MM.1S (cell line): ENCODE measurements around the gene ATXN2L.

Experiments used
- DNase-seq: peaks from one replicate; pipeline ENCODE4 v3.0.0-alpha.2; 2015
- H2AFZ ChIP-seq: fragments of 300-600 bp; sonication (generic); 2 replicates; pipeline ENCODE4 v1.6.0; 2016; ENCODE audit warnings: antibody characterized with exemption, low read length
- H3F3A ChIP-seq: fragments of 300-600 bp; sonication (generic); 2 replicates; pipeline ENCODE4 v1.6.1; 2016; ENCODE audit warnings: mild to moderate bottlenecking, antibody characterized with exemption, low read length, moderate library complexity, mixed read lengths; ENCODE audit not compliant: insufficient read depth
- H3K27ac ChIP-seq: fragments of 300-600 bp; sonication (generic); 2 replicates; pipeline ENCODE4 v1.5.1; 2016; ENCODE audit warnings: mild to moderate bottlenecking, low read length
- H3K27me3 ChIP-seq: fragments of 300-600 bp; sonication (generic); replicated peaks from 2 replicates; pipeline ENCODE4 v1.6.0; 2016; ENCODE audit warnings: low read length; ENCODE audit not compliant: insufficient read depth
- H3K36me3 ChIP-seq: fragments of 300-600 bp; sonication (generic); replicated peaks from 2 replicates; pipeline ENCODE4 v1.6.1; 2016; ENCODE audit warnings: mild to moderate bottlenecking, low read length, mixed read lengths; ENCODE audit not compliant: insufficient read depth
- H3K4me1 ChIP-seq: fragments of 300-600 bp; sonication (generic); 2 replicates; pipeline ENCODE4 v1.6.1; 2016; ENCODE audit warnings: low read length, mixed read lengths
- H3K4me2 ChIP-seq: fragments of 300-600 bp; sonication (generic); 2 replicates; pipeline ENCODE4 v1.6.0; 2016; ENCODE audit warnings: low read depth, low read length
- H3K4me3 ChIP-seq: fragments of 300-600 bp; sonication (generic); 2 replicates; pipeline ENCODE4 v1.5.1; 2016; ENCODE audit warnings: low read length, mixed read lengths
- H3K79me2 ChIP-seq: fragments of 300-600 bp; sonication (generic); 2 replicates; pipeline ENCODE4 v1.6.1; 2016; ENCODE audit warnings: mixed run types, low read length, mixed read lengths
- H3K9ac ChIP-seq: fragments of 300-600 bp; sonication (generic); 2 replicates; pipeline ENCODE4 v1.6.1; 2016; ENCODE audit warnings: low read length, mixed read lengths
- H3K9me2 ChIP-seq: fragments of 300-600 bp; sonication (generic); replicated peaks from 2 replicates; pipeline ENCODE4 v1.6.1; 2016; ENCODE audit warnings: mild to moderate bottlenecking, low read length, mixed read lengths; ENCODE audit not compliant: insufficient read depth
- H3K9me3 ChIP-seq: fragments of 300-600 bp; sonication (generic); replicated peaks from 2 replicates; pipeline ENCODE4 v1.6.1; 2016; ENCODE audit warnings: mild to moderate bottlenecking, low read length, mixed read lengths; ENCODE audit not compliant: insufficient read depth
- H4K20me1 ChIP-seq: fragments of 300-600 bp; sonication (generic); 2 replicates; pipeline ENCODE4 v1.6.1; 2016; ENCODE audit warnings: mild to moderate bottlenecking, low read length, moderate library complexity, mixed read lengths; ENCODE audit not compliant: insufficient read depth
- CTCF ChIP-seq: fragments of 300-600 bp; sonication (generic); IDR thresholded peaks from 2 replicates; pipeline ENCODE4 v1.5.1; 2016; ENCODE audit warnings: antibody characterized with exemption, low read length, mixed read lengths
- EZH2 ChIP-seq: fragments of 300-600 bp; sonication (generic); optimal IDR thresholded peaks from 2 replicates; pipeline ENCODE3; 2017; ENCODE audit warnings: low read depth, mild to moderate bottlenecking, antibody characterized with exemption, low read length, mixed read lengths
- EZH2phosphoT487 ChIP-seq: fragments of 300-600 bp; sonication (generic); IDR thresholded peaks from 2 replicates; pipeline ENCODE4 v1.6.1; 2018; ENCODE audit warnings: antibody characterized with exemption, low read length

ATXN2L gene

GRCh38 chr16:28842696-28843095 lies 19.9 kb downstream of the ATXN2L start:
- no peaks in the 10 kb centered on the region for H3K27me3 ChIP-seq
- no peak overlapping the region for H3K4me3 ChIP-seq
- no peaks in the 10 kb centered on the region for H3K9me3 ChIP-seq
- H4K20me1 ChIP-seq: 0 out of 2 replicates have a peak, but pooled peaks cover 4% of the 10 kb centered on the region
- H3K79me2 ChIP-seq: peaks cover 39% of the 10 kb centered on the region
- peaks cover 12% of the 10 kb centered on the region for H3K4me1 ChIP-seq
- no peak for TF ChIP-seq CTCF
- no peak for TF ChIP-seq EZH2
- TF ChIP-seq EZH2phosphoT487: no peak
- no peak for DNase-seq
- no peak overlapping the region for H3K27ac ChIP-seq
- no peak overlapping the region for H3K4me2 ChIP-seq
- H3K36me3 ChIP-seq: no peaks in the 10 kb centered on the region; the same call in 1 of the 2 replicates
- no peak overlapping the region for H2AFZ ChIP-seq
- H3K9me2 ChIP-seq: no peaks in the 10 kb centered on the region
- no peak overlapping the region for H3K9ac ChIP-seq
- peaks cover 18% of the 10 kb centered on the region for H3F3A ChIP-seq

GRCh38 chr16:28843766-28844165 lies 21.0 kb downstream of the ATXN2L start:
- Histone ChIP-seq H3F3A (peaks cover 7% of the 10 kb centered on the region), H3K4me3 (no peak overlapping the region), H3K36me3 (no peaks in the 10 kb centered on the region; the same call in 1 of the 2 replicates), H3K4me2 (no peak overlapping the region), H3K27me3 (no peaks in the 10 kb centered on the region), H3K4me1 (peaks cover 12% of the 10 kb centered on the region), H3K27ac (no peak overlapping the region), H3K9me2 (no peaks in the 10 kb centered on the region), H4K20me1 (0 out of 2 replicates have a peak, but pooled peaks cover 3% of the 10 kb centered on the region), H3K79me2 (peaks cover 39% of the 10 kb centered on the region), H3K9ac (no peak overlapping the region), H2AFZ (no peak overlapping the region), H3K9me3 (no peaks in the 10 kb centered on the region)
- DNase-seq: no peak
- TF ChIP-seq CTCF (no peak), EZH2phosphoT487 (no peak), EZH2 (no peak)

- H3K4me2 ChIP-seq: peak overlapping the region; percentile 81; the same call in 1 of the 2 replicates
- H3K9me3 ChIP-seq: no peaks in the 10 kb centered on the region
- no peak for DNase-seq
- no peak overlapping the region for H3K4me3 ChIP-seq
- H2AFZ ChIP-seq: no peak overlapping the region
- H4K20me1 ChIP-seq: no peaks in the 10 kb centered on the region
- TF ChIP-seq EZH2 (no peak), EZH2phosphoT487 (no peak), CTCF (no peak)
- peaks cover 39% of the 10 kb centered on the region for H3K79me2 ChIP-seq
- H3K9me2 ChIP-seq: no peaks in the 10 kb centered on the region
- H3K27me3 ChIP-seq: no peaks in the 10 kb centered on the region
- H3K27ac ChIP-seq: no peak overlapping the region
- no peak overlapping the region for H3K9ac ChIP-seq
- peaks cover 12% of the 10 kb centered on the region for H3K4me1 ChIP-seq
- H3F3A ChIP-seq: peaks cover 2% of the 10 kb centered on the region
- no peaks in the 10 kb centered on the region; the same call in 1 of the 2 replicates for H3K36me3 ChIP-seq
These were observed 21.6 kb downstream of the ATXN2L start for GRCh38 chr16:28844226-28844885.
